CD8-positive, alpha-beta memory T cell (primary cell): Measurements from ENCODE around the gene DCTN2. TPM values are rescaled to one million over a fixed set of nuclear protein-coding genes. Genes with fewer than 3 reads are reported as not detected.
"Not testable (repeated sequence)": the region's sequence is repeated elsewhere in the genome, so short reads cannot be mapped to it uniquely, and the experiment has no call there.

ENCODE experiments used
- CTCF ChIA-PET: fragments of 350-600 bp; sonication (Branson Sonifier 250); formaldehyde crosslinking; loops from one replicate; lab custom pipeline; 2021; ENCODE audit warnings: antibody characterized with exemption; lab: Charles Lee
- POLR2A ChIA-PET: fragments of 350-600 bp; sonication (Branson Sonifier 250); formaldehyde crosslinking; loops from one replicate; lab custom pipeline; 2021; ENCODE audit warnings: antibody characterized with exemption; lab: Charles Lee
- DNase-seq, 5 donors: peaks; one replicate each; pipeline versions ENCODE4 v3.0.0 to v3.0.0-alpha.2; 2020 to 2022; ENCODE audit warnings: mixed read lengths in 1 of 5
- H3K27ac ChIP-seq: one replicate; pipeline ENCODE4 v1.7.0; 2013; ENCODE audit warnings: low read depth, mild to moderate bottlenecking, low read length, moderate library complexity
- H3K27me3 ChIP-seq: 2 replicates; pipeline ENCODE4 v1.7.0; 2013; ENCODE audit warnings: low read length, mild to moderate bottlenecking; ENCODE audit not compliant: insufficient read depth, poor library complexity, severe bottlenecking
- H3K36me3 ChIP-seq: 2 replicates; pipeline ENCODE4 v1.7.0; 2013; ENCODE audit warnings: mild to moderate bottlenecking, low read length, moderate library complexity; ENCODE audit not compliant: insufficient read depth
- H3K4me1 ChIP-seq: 2 replicates; pipeline ENCODE4 v1.7.0; 2013; ENCODE audit warnings: mild to moderate bottlenecking, low read length, moderate library complexity; ENCODE audit not compliant: insufficient read depth
- H3K4me3 ChIP-seq: 2 replicates; pipeline ENCODE4 v1.7.0; 2013; ENCODE audit warnings: mild to moderate bottlenecking, low read length
- H3K9me3 ChIP-seq: 2 replicates; pipeline ENCODE4 v1.7.0; 2013; ENCODE audit warnings: mild to moderate bottlenecking, low read length
- H3K27ac Mint-ChIP-seq, 8 donors: one replicate each; pipeline ENCODE4 v1.8.0; 2020 to 2021; ENCODE audit warnings: mixed read lengths in 8 of 8, mild to moderate bottlenecking in 6 of 8, inconsistent platforms in 3 of 8, moderate library complexity in 3 of 8
- H3K27me3 Mint-ChIP-seq, 2 donors: one replicate each; pipeline ENCODE4 v1.8.0; 2020 to 2021; ENCODE audit warnings: mixed read lengths in 2 of 2, mild to moderate bottlenecking in 1 of 2, moderate library complexity in 1 of 2
- H3K36me3 Mint-ChIP-seq, 3 donors: one replicate each; pipeline ENCODE4 v1.8.0; 2020 to 2021; ENCODE audit warnings: mixed read lengths in 3 of 3, inconsistent platforms in 1 of 3, mild to moderate bottlenecking in 1 of 3
- H3K4me1 Mint-ChIP-seq, 3 donors: one replicate each; pipeline ENCODE4 v1.8.0; 2020 to 2021; ENCODE audit warnings: mixed read lengths in 3 of 3, inconsistent platforms in 1 of 3, mild to moderate bottlenecking in 1 of 3
- H3K4me3 Mint-ChIP-seq, 7 donors: one replicate each; pipeline ENCODE4 v1.8.0; 2020 to 2021; ENCODE audit warnings: mixed read lengths in 7 of 7, mild to moderate bottlenecking in 6 of 7, moderate library complexity in 4 of 7, inconsistent platforms in 2 of 7
- H3K9me3 Mint-ChIP-seq, 5 donors: one replicate each; pipeline ENCODE4 v1.8.0; 2020 to 2022; ENCODE audit warnings: mixed read lengths in 5 of 5, mild to moderate bottlenecking in 3 of 5, moderate library complexity in 2 of 5, inconsistent platforms in 1 of 5
- polyA plus RNA-seq: library from polyadenylated mRNA; unstranded; fragments of 300-500 nt; fragmentation: Illumina TruSeq; gene quantifications from one replicate; pipeline ENCODE4 v1.2.3, GENCODE V29; 2021
- total RNA-seq, 2 experiments: library from RNA; stranded (reverse); gene quantifications; one replicate each; pipeline ENCODE4 v1.2.3, GENCODE V29; 2021

The DCTN2 gene
- total and polyA plus RNA-seq, 3 experiments from 2014 or later = 80.8 to 99.3 (median 98.7) TPM

- CTCF ChIA-PET = no interaction called here
Measured at GRCh38 chr12:57563358-57563757, 16.4 kb upstream of the DCTN2 start.

GRCh38 chr12:57561117-57561516, 14.1 kb upstream of the DCTN2 start:
- H3K36me3 ChIP-seq, H3K9me3 ChIP-seq, H3K4me3 Mint-ChIP-seq, H3K4me1 ChIP-seq, H3K4me1 Mint-ChIP-seq, H3K36me3 Mint-ChIP-seq, H3K27ac ChIP-seq, H3K27ac Mint-ChIP-seq, POLR2A ChIA-PET, H3K27me3 ChIP-seq, H3K9me3 Mint-ChIP-seq, H3K4me3 ChIP-seq, DNase-seq, CTCF ChIA-PET: not testable (repeated sequence)
- peaks cover 8 to 15% of the 10 kb centered on the region in 2 donors for H3K27me3 Mint-ChIP-seq

More at GRCh38 chr12:57563358-57563757, 16.4 kb upstream of the DCTN2 start:
- Mint-ChIP-seq H3K4me3 (no peak overlapping the region), H3K27me3 (peaks cover 10 to 15% of the 10 kb centered on the region in 2 donors), H3K27ac (no peak overlapping the region), H3K36me3 (no peaks in the 10 kb centered on the region), H3K9me3 (no peaks in the 10 kb centered on the region), H3K4me1 (no peaks in the 10 kb centered on the region)
- no peaks in the 10 kb centered on the region for H3K36me3 ChIP-seq
- no peak for DNase-seq
- no peaks in the 10 kb centered on the region for H3K9me3 ChIP-seq
- POLR2A ChIA-PET = no interaction called here
- no peak overlapping the region for H3K27ac ChIP-seq
- H3K4me3 ChIP-seq = no peak overlapping the region
- H3K4me1 ChIP-seq = no peaks in the 10 kb centered on the region
- no peaks in the 10 kb centered on the region for H3K27me3 ChIP-seq

GRCh38 chr12:57560516-57560915, 13.5 kb upstream of the DCTN2 start:
- no peaks in the 10 kb centered on the region for H3K36me3 ChIP-seq
- Mint-ChIP-seq H3K4me3 (no peak overlapping the region), H3K36me3 (no peaks in the 10 kb centered on the region), H3K27me3 (peaks cover 8 to 15% of the 10 kb centered on the region in 2 donors), H3K27ac (no peak overlapping the region), H3K9me3 (no peaks in the 10 kb centered on the region), H3K4me1 (no peaks in the 10 kb centered on the region)
- no peak overlapping the region for H3K4me3 ChIP-seq
- no peaks in the 10 kb centered on the region for H3K27me3 ChIP-seq
- H3K4me1 ChIP-seq = no peaks in the 10 kb centered on the region
- no peak overlapping the region for H3K27ac ChIP-seq
- H3K9me3 ChIP-seq = no peaks in the 10 kb centered on the region
- DNase-seq = no peak
- ChIA-PET CTCF (no interaction called here), POLR2A (no interaction called here)

GRCh38 chr12:57558864-57559263, 11.9 kb upstream of the DCTN2 start:
- no peaks in the 10 kb centered on the region for H3K4me1 ChIP-seq
- H3K9me3 Mint-ChIP-seq = no peaks in the 10 kb centered on the region
- no peaks in the 10 kb centered on the region for H3K4me1 Mint-ChIP-seq
- H3K36me3 ChIP-seq = no peaks in the 10 kb centered on the region
- no peaks in the 10 kb centered on the region for H3K27me3 ChIP-seq
- H3K9me3 ChIP-seq = no peaks in the 10 kb centered on the region
- H3K27ac Mint-ChIP-seq = no peak overlapping the region
- peaks cover 4 to 12% of the 10 kb centered on the region in 2 donors for H3K27me3 Mint-ChIP-seq
- no peak overlapping the region for H3K27ac ChIP-seq
- no peak for DNase-seq
- H3K4me3 ChIP-seq = no peak overlapping the region
- no peaks in the 10 kb centered on the region for H3K36me3 Mint-ChIP-seq
- CTCF ChIA-PET = interaction anchor here (1.2 to 1.4 kb wide), 2 partner anchors 8 to 24 kb away, joined by 3 read pairs; no protein-coding TSS in a partner anchor
- H3K4me3 Mint-ChIP-seq = no peak overlapping the region
- POLR2A ChIA-PET = no interaction called here

- ChIA-PET CTCF (interaction anchor here (1.5 kb wide), 1 partner anchor 10 kb away, joined by 3 read pairs; no protein-coding TSS in a partner anchor), POLR2A (interaction anchor here (0.5 kb wide), 1 partner anchor 68 kb away, joined by 3 read pairs; no protein-coding TSS in a partner anchor)
- no peak overlapping the region for H3K27ac ChIP-seq
- Mint-ChIP-seq H3K27me3 (peaks cover 0 to 9% of the 10 kb centered on the region in 2 donors), H3K9me3 (no peaks in the 10 kb centered on the region), H3K27ac (peak overlapping the region in 1 of 8 donors; percentile 34), H3K36me3 (no peaks in the 10 kb centered on the region), H3K4me1 (peaks cover 6 to 11% (median 9%) of the 10 kb centered on the region in 3 donors), H3K4me3 (no peak overlapping the region)
- H3K4me3 ChIP-seq = no peak overlapping the region
- DNase-seq = no peak
- no peaks in the 10 kb centered on the region for H3K9me3 ChIP-seq
- H3K27me3 ChIP-seq = no peaks in the 10 kb centered on the region
- H3K36me3 ChIP-seq = no peaks in the 10 kb centered on the region
- peaks cover 3% of the 10 kb centered on the region for H3K4me1 ChIP-seq
Measured at GRCh38 chr12:57554897-57555296, 7.9 kb upstream of the DCTN2 start.

- Histone ChIP-seq H3K9me3 (no peaks in the 10 kb centered on the region), H3K4me1 (peaks cover 6% of the 10 kb centered on the region), H3K27ac (no peak overlapping the region), H3K27me3 (no peaks in the 10 kb centered on the region), H3K4me3 (no peak overlapping the region), H3K36me3 (no peaks in the 10 kb centered on the region)
- POLR2A ChIA-PET = interaction anchor here (0.5 kb wide), 1 partner anchor 68 kb away, joined by 3 read pairs; no protein-coding TSS in a partner anchor
- Mint-ChIP-seq H3K4me3 (no peak overlapping the region), H3K36me3 (no peaks in the 10 kb centered on the region), H3K4me1 (peaks cover 7 to 13% (median 9%) of the 10 kb centered on the region in 3 donors), H3K27me3 (peaks cover 0 to 9% of the 10 kb centered on the region in 2 donors), H3K27ac (peak overlapping the region in 1 of 8 donors; percentile 34), H3K9me3 (no peaks in the 10 kb centered on the region)
- no peak for DNase-seq
- CTCF ChIA-PET = interaction anchor here (1.5 kb wide), 1 partner anchor 10 kb away, joined by 3 read pairs; no protein-coding TSS in a partner anchor
Measured at GRCh38 chr12:57554453-57554852, 7.5 kb upstream of the DCTN2 start.

- no peaks in the 10 kb centered on the region for H3K9me3 ChIP-seq
- Mint-ChIP-seq H3K9me3 (no peaks in the 10 kb centered on the region), H3K27me3 (peaks cover 0 to 9% of the 10 kb centered on the region in 2 donors), H3K4me3 (no peak overlapping the region), H3K36me3 (no peaks in the 10 kb centered on the region), H3K27ac (no peak overlapping the region), H3K4me1 (peaks cover 9 to 18% (median 15%) of the 10 kb centered on the region in 3 donors)
- H3K27ac ChIP-seq = no peak overlapping the region
- ChIA-PET POLR2A (no interaction called here), CTCF (interaction anchor here (1.5 kb wide), 1 partner anchor 11 kb away, joined by 3 read pairs; no protein-coding TSS in a partner anchor)
- H3K4me3 ChIP-seq = no peak overlapping the region
- peaks cover 9% of the 10 kb centered on the region for H3K4me1 ChIP-seq
- H3K27me3 ChIP-seq = no peaks in the 10 kb centered on the region
- DNase-seq = peak in 1 of 5 donors; percentile 3
- no peaks in the 10 kb centered on the region for H3K36me3 ChIP-seq
Measured at GRCh38 chr12:57553343-57554202, 6.6 kb upstream of the DCTN2 start.

- Histone ChIP-seq H3K9me3 (no peaks in the 10 kb centered on the region), H3K27me3 (no peaks in the 10 kb centered on the region), H3K4me1 (peaks cover 9% of the 10 kb centered on the region), H3K36me3 (no peaks in the 10 kb centered on the region), H3K27ac (peak overlapping the region; percentile 38), H3K4me3 (no peak overlapping the region)
- peaks cover 9 to 18% (median 16%) of the 10 kb centered on the region in 3 donors for H3K4me1 Mint-ChIP-seq
- ChIA-PET CTCF (no interaction called here), POLR2A (no interaction called here)
- no peak overlapping the region for H3K27ac Mint-ChIP-seq
- no peaks in the 10 kb centered on the region for H3K9me3 Mint-ChIP-seq
- H3K4me3 Mint-ChIP-seq = no peak overlapping the region
- no peaks in the 10 kb centered on the region for H3K36me3 Mint-ChIP-seq
- peaks cover 0 to 9% of the 10 kb centered on the region in 2 donors for H3K27me3 Mint-ChIP-seq
- DNase-seq = peak in 1 of 5 donors; percentile 14
Measured at GRCh38 chr12:57552835-57553313, 5.9 kb upstream of the DCTN2 start.
